ENCODE results near the gene KDM4D. TPM values are rescaled to one million over a fixed set of nuclear protein-coding genes. Genes with fewer than 3 reads are reported as not detected.
"Not testable (repeated sequence)": the region's sequence is repeated elsewhere in the genome, so short reads cannot be mapped to it uniquely, and the experiment has no call there.

Gene KDM4D
- total RNA-seq, 1 experiment from 2014 or later, result 0.89 TPM

- no peak for DNase-seq
- Histone ChIP-seq H3K9me3 (no peaks in the 10 kb centered on the region), H3K36me3 (no peaks in the 10 kb centered on the region), H3K4me3 (no peak overlapping the region), H3K27me3 (peaks cover 2% of the 10 kb centered on the region; the same call in 1 of the 2 replicates)
Observed at GRCh38 chr11:94998285-94998684, 24.8 kb downstream of the KDM4D start.

DNA sequence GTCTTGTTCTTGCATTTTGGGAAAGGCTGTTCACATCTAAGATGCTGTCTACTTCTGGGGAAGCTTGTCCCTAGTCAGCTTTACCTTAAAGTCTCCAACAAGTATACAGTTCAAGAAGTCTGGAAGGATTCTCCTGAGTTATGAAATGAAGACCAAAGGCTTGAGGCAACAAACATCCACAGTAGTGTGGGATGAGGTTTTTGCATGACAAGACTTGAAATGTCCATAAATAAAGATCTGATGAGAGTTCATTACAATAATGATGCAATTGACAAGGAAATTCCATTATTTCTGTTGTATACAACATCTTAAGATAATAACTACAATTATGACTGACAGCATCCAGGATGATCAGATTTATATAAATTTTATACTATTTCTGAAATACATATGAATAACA is 30.2 kb downstream of the KDM4D start:
- Histone ChIP-seq H3K36me3 (no peaks in the 10 kb centered on the region), H3K9me3 (peaks cover 3% of the 10 kb centered on the region; the same call in 1 of the 2 replicates), H3K4me3 (no peak overlapping the region), H3K27me3 (0 out of 2 replicates have a peak, but pooled peaks cover 2% of the 10 kb centered on the region)
- DNase-seq, result no peak

GRCh38 chr11:95005642-95006041 is 32.1 kb downstream of the KDM4D start:
- Histone ChIP-seq H3K27me3 (0 out of 2 replicates have a peak, but pooled peaks cover 4% of the 10 kb centered on the region), H3K9me3 (peaks cover 3% of the 10 kb centered on the region; the same call in 1 of the 2 replicates)
- no peak for DNase-seq

DNA sequence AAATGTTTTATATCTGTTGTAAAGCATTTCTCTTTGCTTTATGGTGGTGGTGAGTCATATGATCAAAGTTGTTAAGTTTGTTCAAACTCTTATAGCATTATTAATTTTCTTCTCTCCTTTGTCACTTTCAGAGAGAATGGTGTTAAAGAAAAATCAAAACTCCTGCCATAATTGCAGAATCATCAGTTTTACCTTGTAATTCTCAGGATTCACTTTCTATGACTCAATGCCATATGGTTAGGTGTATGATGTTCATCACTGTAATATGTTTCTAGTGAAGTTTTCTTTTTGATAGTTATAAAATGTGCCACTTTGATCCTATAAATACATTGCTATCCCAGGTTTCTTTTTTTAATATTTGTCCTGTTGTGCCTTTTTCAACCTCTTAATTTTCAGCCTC is 37.9 kb downstream of the KDM4D start:
- Histone ChIP-seq H3K36me3 (no peaks in the 10 kb centered on the region), H3K27me3 (0 out of 2 replicates have a peak, but pooled peaks cover 4% of the 10 kb centered on the region), H3K9me3 (peaks cover 3% of the 10 kb centered on the region; the same call in 1 of the 2 replicates), H3K4me3 (no peak overlapping the region)
- DNase-seq, result no peak

More at GRCh38 chr11:95005642-95006041, 32.1 kb downstream of the KDM4D start:
- Histone ChIP-seq H3K36me3 (no peaks in the 10 kb centered on the region), H3K4me3 (no peak overlapping the region)

- H3K4me3 ChIP-seq, result no peak overlapping the region
Observed at GRCh38 chr11:95014184-95014821, 40.8 kb downstream of the KDM4D start.

GRCh38 chr11:95016139-95016538 is 42.6 kb downstream of the KDM4D start:
- no peaks in the 10 kb centered on the region for H3K9me3 ChIP-seq
- H3K36me3 ChIP-seq, result no peaks in the 10 kb centered on the region
- no peaks in the 10 kb centered on the region for H3K27me3 ChIP-seq
- no peak overlapping the region for H3K4me3 ChIP-seq
- DNase-seq, result no peak

More at GRCh38 chr11:95014184-95014821, 40.8 kb downstream of the KDM4D start:
- Histone ChIP-seq H3K27me3 (no peaks in the 10 kb centered on the region), H3K36me3 (no peaks in the 10 kb centered on the region), H3K9me3 (no peaks in the 10 kb centered on the region)
- no peak for DNase-seq

DNA sequence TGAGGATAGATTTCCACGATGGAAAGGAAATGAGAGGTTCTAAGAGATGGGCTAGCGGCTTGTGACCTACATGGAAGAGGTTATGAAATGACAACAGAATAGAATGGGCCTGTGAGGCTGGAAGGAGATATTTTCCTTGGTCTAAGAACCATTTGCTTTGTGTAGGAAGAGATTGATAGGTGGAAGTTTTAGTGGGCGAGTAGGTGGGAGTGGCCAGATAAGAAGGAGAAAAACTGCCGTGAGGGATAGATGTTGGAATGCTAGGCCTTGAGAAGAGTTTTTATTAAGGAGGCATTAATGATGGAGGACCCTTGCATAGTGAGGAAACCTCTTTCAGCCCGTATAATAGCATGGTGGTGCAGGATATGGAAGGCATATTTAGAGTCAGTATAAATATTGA is 48.0 kb downstream of the KDM4D start:
- not testable (repeated sequence) for H3K36me3 ChIP-seq, H3K27me3 ChIP-seq, H3K9me3 ChIP-seq, DNase-seq, H3K4me3 ChIP-seq

GRCh38 chr11:95024958-95025357 is 51.4 kb downstream of the KDM4D start, which contains the start of gene KDM4E:
TSS of gene KDM4E (plus strand) at chr11:95025258. CDS start at chr11:95025558, 300 bp downstream.
- Histone ChIP-seq H3K4me3 (no peak within 1 kb of the TSS), H3K9me3 (no peaks in the 10 kb centered on the region), H3K36me3 (no peaks in the 10 kb centered on the region), H3K27me3 (no peaks in the 10 kb centered on the region)
- no peak for DNase-seq

DNA sequence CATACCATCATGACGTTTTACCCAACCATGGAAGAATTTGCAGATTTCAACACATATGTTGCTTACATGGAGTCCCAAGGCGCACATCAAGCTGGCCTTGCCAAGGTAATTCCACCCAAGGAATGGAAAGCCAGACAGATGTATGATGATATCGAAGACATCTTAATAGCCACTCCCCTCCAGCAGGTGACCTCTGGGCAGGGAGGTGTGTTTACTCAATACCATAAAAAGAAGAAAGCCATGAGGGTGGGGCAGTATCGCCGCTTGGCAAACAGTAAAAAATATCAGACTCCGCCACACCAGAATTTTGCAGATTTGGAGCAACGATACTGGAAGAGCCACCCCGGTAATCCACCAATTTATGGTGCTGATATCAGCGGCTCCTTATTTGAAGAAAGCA is 52.1 kb downstream of the KDM4D start:
- not testable (repeated sequence) for H3K4me3 ChIP-seq, H3K9me3 ChIP-seq, DNase-seq, H3K27me3 ChIP-seq, H3K36me3 ChIP-seq

DNA sequence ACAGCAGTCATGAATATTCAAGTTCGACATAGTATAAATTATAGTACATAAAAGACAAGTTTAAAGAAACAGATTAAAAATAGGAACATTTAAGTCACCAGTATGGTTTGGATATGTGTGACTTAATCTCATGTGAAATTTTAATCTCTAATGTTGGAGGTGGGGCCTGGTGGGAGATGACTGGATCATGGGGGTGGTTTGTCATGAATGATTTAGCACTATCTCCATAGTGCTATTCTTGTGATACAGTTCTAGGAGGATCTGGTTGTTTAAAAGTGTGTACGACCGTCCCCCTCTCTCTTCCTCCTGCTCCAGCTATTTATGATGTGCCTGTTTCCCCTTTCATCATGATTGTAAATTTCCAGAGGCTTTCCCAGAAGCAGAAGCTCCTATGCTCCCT is 54.8 kb downstream of the KDM4D start:
- DNase-seq, result no peak
- Histone ChIP-seq H3K27me3 (no peaks in the 10 kb centered on the region; the same call in 1 of the 2 replicates), H3K9me3 (no peaks in the 10 kb centered on the region), H3K36me3 (no peaks in the 10 kb centered on the region), H3K4me3 (no peak overlapping the region)

- Histone ChIP-seq H3K4me3 (no peak overlapping the region), H3K36me3 (no peaks in the 10 kb centered on the region), H3K27me3 (peaks cover 4% of the 10 kb centered on the region), H3K9me3 (no peaks in the 10 kb centered on the region)
- DNase-seq, result no peak
Observed at GRCh38 chr11:95033051-95033450, 59.5 kb downstream of the KDM4D start.

- Histone ChIP-seq H3K9me3 (no peaks in the 10 kb centered on the region), H3K27me3 (peaks cover 4% of the 10 kb centered on the region), H3K36me3 (no peaks in the 10 kb centered on the region), H3K4me3 (no peak overlapping the region)
- no peak for DNase-seq
Observed at GRCh38 chr11:95035316-95035715, 61.8 kb downstream of the KDM4D start.

GRCh38 chr11:95037356-95038035 is 64.0 kb downstream of the KDM4D start:
- H3K9me3 ChIP-seq, DNase-seq, H3K36me3 ChIP-seq, H3K4me3 ChIP-seq, H3K27me3 ChIP-seq: not testable (repeated sequence)

DNA sequence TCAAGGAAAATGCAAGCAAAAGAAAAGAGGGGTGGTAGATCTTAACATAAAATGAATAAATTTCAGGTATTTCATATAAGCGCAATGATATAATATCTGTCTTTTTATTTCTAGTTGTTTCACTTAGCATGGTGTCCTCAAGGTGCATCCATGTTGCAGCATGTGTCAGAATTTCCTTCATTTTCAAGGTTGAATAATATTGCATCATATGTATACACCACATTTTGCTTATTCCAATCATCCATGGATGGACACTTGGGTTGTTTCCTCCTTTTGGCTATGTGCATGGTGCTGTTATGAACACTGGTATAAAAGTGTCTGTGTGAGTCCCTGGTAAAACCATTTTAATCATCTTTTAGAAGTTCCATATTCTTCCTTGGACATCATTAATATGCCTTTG is 68.7 kb downstream of the KDM4D start:
- no peak for DNase-seq
- H3K36me3 ChIP-seq, result no peaks in the 10 kb centered on the region
- H3K4me3 ChIP-seq, result no peak overlapping the region
- no peaks in the 10 kb centered on the region for H3K9me3 ChIP-seq
- H3K27me3 ChIP-seq, result peaks cover 9% of the 10 kb centered on the region; the same call in 1 of the 2 replicates

DNA sequence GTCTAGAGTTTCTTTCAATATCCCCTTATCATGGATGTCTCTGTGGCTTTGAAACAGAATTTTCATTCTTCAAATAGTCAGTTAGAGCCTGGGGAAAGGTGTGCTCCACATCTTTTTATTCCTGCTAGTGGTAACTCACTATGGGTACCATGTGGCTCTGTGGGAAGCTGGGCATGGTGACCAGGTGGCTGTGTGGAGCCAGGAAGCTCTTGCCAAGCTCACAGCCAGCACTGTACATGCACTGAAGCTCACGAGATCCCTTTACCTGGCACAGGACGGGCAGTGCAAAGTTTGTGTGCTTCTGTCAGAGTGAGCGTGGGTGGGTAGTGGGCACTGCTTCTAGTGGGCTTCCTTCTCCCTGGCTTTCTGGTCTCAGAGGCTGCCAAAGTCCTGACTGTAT is 69.4 kb downstream of the KDM4D start:
- Histone ChIP-seq H3K4me3 (no peak overlapping the region), H3K9me3 (no peaks in the 10 kb centered on the region), H3K27me3 (peaks cover 13% of the 10 kb centered on the region), H3K36me3 (no peaks in the 10 kb centered on the region)
- DNase-seq, result no peak

DNA sequence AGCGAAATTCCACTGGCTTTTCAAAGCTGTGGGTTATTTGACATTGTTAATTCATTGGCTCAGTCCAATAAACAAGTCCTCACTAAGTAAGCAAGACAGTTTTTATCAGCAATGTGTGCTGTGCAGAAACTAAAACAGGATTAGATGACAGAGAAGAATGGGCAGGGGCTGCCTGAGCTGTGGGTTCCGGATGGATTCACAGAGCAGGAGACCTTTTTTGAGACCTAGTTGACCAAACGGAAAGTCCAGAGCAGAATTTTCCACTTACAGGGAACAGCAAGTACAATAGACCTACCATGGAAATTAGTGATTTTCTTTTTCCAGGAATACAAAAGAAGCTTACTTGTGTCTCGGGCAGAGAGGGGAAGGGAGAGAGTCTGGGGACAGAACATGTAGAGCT is 70.5 kb downstream of the KDM4D start:
- peaks cover 16% of the 10 kb centered on the region for H3K27me3 ChIP-seq
- DNase-seq, result no peak
- no peaks in the 10 kb centered on the region for H3K36me3 ChIP-seq
- H3K9me3 ChIP-seq, result no peaks in the 10 kb centered on the region
- H3K4me3 ChIP-seq, result no peak overlapping the region

DNA sequence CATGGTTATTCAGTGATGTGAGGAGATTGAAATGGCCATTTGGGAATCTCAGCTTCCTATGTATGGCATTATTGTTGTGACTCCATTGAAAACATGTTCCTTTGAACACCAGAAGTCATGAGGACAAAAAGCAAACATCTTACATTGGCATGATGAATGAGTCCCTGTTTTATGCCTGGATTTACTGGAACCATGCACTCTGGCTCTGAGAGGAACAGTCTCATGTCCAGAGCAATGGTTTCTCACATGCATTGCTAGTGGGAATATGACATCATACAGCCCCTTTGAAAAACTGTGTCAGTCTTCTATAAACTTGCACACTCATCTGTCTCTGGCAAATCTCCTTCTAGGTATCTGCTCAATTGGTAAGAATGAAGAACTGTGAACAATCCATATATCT is 72.3 kb downstream of the KDM4D start:
- no peak overlapping the region for H3K4me3 ChIP-seq
- peaks cover 16% of the 10 kb centered on the region for H3K27me3 ChIP-seq
- DNase-seq, result no peak
- H3K36me3 ChIP-seq, result no peaks in the 10 kb centered on the region
- no peaks in the 10 kb centered on the region for H3K9me3 ChIP-seq
